BJ (cell line): Measurements from ENCODE around the gene PDE4A. TPM values are rescaled to one million over a fixed set of nuclear protein-coding genes. Genes with fewer than 3 reads are reported as not detected.
A peak's percentile ranks its signal among the peaks of the same experiment; 100 is the strongest.

Source experiments
- CTCF ChIA-PET: fragments of 350-600 bp; formaldehyde crosslinking; extraction: SDS; loops from one replicate; lab custom pipeline; 2021; ENCODE audit warnings: antibody characterized with exemption, inconsistent platforms; lab: Yijun Ruan, JAX
- POLR2A ChIA-PET: fragments of 300-600 bp; sonication (Branson Sonifier 250); formaldehyde crosslinking; extraction: SDS; loops from one replicate; lab custom pipeline; 2021; ENCODE audit warnings: antibody characterized with exemption; lab: Charles Lee
- DNase-seq: peaks from one replicate; pipeline ENCODE4 v3.0.0-alpha.2; 2011; ENCODE audit warnings: low read depth
- H3K27me3 ChIP-seq: 2 replicates; pipeline ENCODE4 v1.6.0; 2011; ENCODE audit warnings: low read length; ENCODE audit not compliant: control insufficient read depth, insufficient read depth
- H3K36me3 ChIP-seq: 2 replicates; pipeline ENCODE4 v1.5.1; 2011; ENCODE audit warnings: low read length; ENCODE audit not compliant: control insufficient read depth, insufficient read depth
- H3K4me3 ChIP-seq: 2 replicates; pipeline ENCODE4 v1.5.1; 2011; ENCODE audit warnings: low read depth, mild to moderate bottlenecking, control low read depth, low read length
- CTCF ChIP-seq: IDR thresholded peaks from 2 replicates; pipeline ENCODE4 v1.5.1; 2011; ENCODE audit warnings: low read depth, mild to moderate bottlenecking, control low read depth, inconsistent platforms, low read length, moderate library complexity; ENCODE audit not compliant: insufficient read depth
- polyA plus RNA-seq: library from polyadenylated mRNA; depleted of rRNA; stranded (reverse); fragments of >200 nt; gene quantifications from 2 replicates; pipeline ENCODE4 v1.2.3, GENCODE V29; 2011

The PDE4A gene
- polyA plus RNA-seq, 1 experiment: 4.2 TPM

DNA sequence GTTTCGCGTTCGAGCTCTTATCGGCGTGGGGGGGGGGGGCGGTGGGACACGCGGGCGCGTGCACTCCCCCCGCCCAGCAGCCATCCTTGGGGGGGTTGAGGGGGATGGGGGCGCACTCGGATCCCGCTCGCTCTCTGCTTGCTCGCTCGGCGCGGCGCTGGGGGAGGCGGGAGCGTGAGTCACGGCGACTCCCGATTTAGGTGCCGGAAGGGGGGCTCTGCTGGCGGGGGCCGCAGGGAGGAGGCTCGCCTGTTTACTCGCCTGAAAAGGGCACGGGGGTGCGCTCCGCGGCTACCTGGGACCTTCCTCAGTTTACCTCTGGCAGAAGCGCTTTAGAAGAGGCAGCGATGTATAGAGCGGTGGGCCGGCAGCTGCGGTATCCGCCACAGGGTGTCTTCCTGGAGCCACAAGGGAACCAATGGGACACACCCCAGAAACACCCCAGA lies 1.1 kb upstream of the PDE4A start:
- TF ChIP-seq CTCF: no peak
- ChIA-PET POLR2A (interaction anchor here (0.8 kb wide), 1 partner anchor 11 kb away, joined by 8 read pairs; no protein-coding TSS in a partner anchor), CTCF (interaction anchor here (0.6 to 17.1 kb wide), 4 partner anchors 13 to 160 kb away, joined by 4 to 321 read pairs (median 15); partner anchors contain the start of genes CDC37 and ICAM1)
- H3K36me3 ChIP-seq: no peaks in the 10 kb centered on the region
- H3K27me3 ChIP-seq: peaks cover 34% of the 10 kb centered on the region
- H3K4me3 ChIP-seq: peak overlapping the region; percentile 3
- DNase-seq: no peak

DNA sequence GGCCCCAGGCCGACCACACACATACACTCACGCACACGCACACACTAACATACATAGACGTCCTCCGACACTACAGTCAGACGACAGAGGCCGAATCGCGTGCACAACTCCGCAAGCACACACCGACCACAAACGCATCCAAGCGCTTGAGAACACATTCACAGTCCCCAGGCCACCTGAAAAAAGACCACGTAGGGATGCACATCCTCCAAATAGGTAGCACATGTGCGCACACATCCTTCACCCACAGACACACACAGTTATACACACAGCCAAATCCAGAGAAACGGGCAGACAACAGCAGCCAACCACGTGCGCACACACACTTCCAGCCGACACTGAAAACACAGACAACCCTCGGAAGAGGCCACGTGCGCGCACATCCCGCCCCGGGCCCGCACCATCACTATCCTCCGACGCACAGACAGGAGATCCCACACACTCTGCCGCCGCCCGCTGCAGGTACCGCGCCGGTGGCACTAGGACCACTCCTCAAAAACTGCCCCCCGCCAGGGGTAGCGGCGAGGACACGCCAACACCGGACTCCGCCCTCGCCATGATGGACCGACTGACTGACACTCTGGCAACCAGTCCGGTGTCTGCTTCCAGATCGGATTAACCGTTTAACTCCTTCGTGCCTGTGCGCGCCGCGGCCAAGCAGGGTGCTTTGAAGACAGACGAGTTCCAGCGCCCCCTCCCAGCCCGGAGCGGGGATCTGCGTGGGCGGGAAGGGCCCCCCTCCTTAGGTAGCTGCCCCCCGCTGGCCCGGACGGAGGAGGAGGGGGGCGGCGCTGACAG lies 493 bp upstream of the PDE4A start:
- no peak for TF ChIP-seq CTCF
- CTCF ChIA-PET: interaction anchor here (1.6 to 17.1 kb wide), 3 partner anchors 13 to 161 kb away, joined by 6 to 321 read pairs (median 24); partner anchors contain the start of genes CDC37 and ICAM1
- POLR2A ChIA-PET: interaction anchor here (0.8 kb wide), 1 partner anchor 11 kb away, joined by 8 read pairs; no protein-coding TSS in a partner anchor
- Histone ChIP-seq H3K36me3 (no peaks in the 10 kb centered on the region), H3K4me3 (0 out of 2 replicates have a peak overlapping the region, but pooled peaks have one; percentile 17), H3K27me3 (peaks cover 34% of the 10 kb centered on the region)
- no peak for DNase-seq

- no peaks in the 10 kb centered on the region for H3K36me3 ChIP-seq
- peaks cover 34% of the 10 kb centered on the region for H3K27me3 ChIP-seq
- no peak; the same call in 1 of the 2 replicates for TF ChIP-seq CTCF
- ChIA-PET CTCF (interaction anchor here (1.5 to 17.1 kb wide), 2 partner anchors 15 kb away, joined by 6 to 321 read pairs; partner anchors contain the start of gene CDC37), POLR2A (no interaction called here)
- DNase-seq: no peak
- H3K4me3 ChIP-seq: no peak overlapping the region
Observed at GRCh38 chr19:10421240-10422045, 1.1 kb downstream of the PDE4A start.

- ChIA-PET CTCF (interaction anchor here (0.5 to 17.1 kb wide), 4 partner anchors 11 to 88 kb away, joined by 3 to 321 read pairs (median 6); partner anchors contain the start of gene CDC37), POLR2A (no interaction called here)
- no peak for TF ChIP-seq CTCF
- H3K4me3 ChIP-seq: no peak overlapping the region
- H3K36me3 ChIP-seq: no peaks in the 10 kb centered on the region
- DNase-seq: no peak
- H3K27me3 ChIP-seq: peaks cover 30% of the 10 kb centered on the region
Observed at GRCh38 chr19:10422046-10422461, 1.7 kb downstream of the PDE4A start.

GRCh38 chr19:10422846-10423245 lies 2.5 kb downstream of the PDE4A start:
- Histone ChIP-seq H3K27me3 (peaks cover 24% of the 10 kb centered on the region), H3K36me3 (no peaks in the 10 kb centered on the region), H3K4me3 (no peak overlapping the region)
- TF ChIP-seq CTCF: no peak
- CTCF ChIA-PET: interaction anchor here (1.1 to 17.1 kb wide), 5 partner anchors 8 to 28 kb away, joined by 6 to 321 read pairs (median 7); partner anchors contain the start of gene CDC37
- no peak for DNase-seq
- POLR2A ChIA-PET: no interaction called here
